HG02840 (cell line): ENCODE measurements around the gene RAE1.
"Not testable (repeated sequence)": the region's sequence is repeated elsewhere in the genome, so short reads cannot be mapped to it uniquely, and the experiment has no call there.

ENCODE experiments used
- ATAC-seq: cut with Tn5 transposase; IDR thresholded peaks from one replicate; pipeline ENCODE4 v1.9.1; 2021; ENCODE audit warnings: mild to moderate bottlenecking, moderate library complexity, moderate number of reproducible peaks; ENCODE audit not compliant: unreplicated experiment, low FRiP score

The RAE1 gene

DNA sequence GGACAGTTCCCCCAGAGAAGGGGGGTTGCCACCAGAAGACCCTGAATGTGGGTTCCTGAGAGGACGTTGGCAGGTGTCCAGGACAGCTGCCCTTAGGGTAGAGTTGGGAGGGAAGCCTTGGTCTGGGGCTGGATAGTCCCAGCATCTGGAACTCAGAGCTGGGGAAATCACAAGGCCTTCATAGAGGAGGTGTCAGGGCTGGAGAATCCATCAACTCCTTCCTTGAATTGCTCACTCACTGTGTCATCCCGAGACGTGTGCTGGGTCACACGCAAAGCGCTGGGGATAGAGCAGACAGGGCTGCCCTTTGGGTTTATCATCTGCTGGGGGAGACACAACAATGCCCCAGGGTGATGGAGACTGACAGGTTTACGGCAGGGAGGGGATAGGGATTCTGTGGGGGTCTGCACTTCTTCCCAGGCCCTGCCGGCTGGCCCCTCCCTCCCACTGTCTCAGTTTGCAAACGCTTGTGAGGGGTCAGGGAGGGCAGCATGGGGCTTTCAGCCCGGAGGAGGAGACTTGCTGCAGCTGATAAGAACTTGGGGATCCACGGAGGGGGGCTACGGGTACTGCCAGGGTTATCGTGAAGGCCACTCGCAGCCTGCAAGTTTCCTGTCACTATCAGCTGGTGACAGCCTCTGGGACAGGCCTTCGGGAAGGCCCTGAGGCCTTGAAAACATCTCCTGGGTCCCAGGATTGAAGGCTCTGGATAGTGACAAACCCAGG is 58.8 kb downstream of the RAE1 start:
- no peak for ATAC-seq

DNA sequence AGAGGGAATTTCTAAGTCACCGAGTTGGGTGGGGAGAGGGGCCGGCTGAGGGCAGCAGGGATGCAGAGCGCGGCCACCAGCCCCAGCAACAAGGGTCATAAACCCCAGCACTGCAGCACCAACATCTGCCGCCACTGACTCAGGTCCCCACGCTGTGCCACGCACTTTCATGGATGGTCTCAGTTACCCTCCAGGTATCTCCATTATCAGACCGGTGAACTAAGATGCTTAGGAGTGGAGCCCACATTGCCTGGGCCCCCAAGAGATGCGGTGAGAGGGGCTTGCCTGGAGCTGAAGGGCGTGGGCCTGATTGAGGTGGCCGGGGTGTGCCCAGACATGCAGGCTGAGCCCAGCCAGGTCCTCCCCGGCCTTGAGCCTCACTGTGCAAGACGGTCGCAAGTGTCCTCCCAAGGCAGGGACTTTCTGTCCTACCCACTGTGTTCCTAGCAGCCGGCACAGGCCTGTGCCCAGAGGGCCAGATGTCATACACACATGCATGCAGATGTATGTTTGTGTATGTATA is 59.4 kb downstream of the RAE1 start:
- no peak for ATAC-seq

DNA sequence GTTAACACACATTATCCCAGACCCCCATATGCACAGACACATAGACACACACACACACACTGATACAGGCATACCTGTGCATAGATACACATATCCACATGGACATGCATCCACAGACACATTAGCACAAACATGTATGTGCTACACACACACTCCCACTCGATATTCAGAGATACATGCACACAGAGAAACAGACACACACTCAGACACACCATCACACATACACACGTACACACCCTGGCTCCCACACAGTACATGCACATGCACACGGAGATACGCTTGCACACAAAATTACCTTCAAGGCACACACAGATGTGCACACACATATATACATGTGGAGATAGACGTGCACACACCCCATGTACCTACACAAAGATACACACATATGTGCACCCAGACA is 59.9 kb downstream of the RAE1 start:
- ATAC-seq, result no peak

DNA sequence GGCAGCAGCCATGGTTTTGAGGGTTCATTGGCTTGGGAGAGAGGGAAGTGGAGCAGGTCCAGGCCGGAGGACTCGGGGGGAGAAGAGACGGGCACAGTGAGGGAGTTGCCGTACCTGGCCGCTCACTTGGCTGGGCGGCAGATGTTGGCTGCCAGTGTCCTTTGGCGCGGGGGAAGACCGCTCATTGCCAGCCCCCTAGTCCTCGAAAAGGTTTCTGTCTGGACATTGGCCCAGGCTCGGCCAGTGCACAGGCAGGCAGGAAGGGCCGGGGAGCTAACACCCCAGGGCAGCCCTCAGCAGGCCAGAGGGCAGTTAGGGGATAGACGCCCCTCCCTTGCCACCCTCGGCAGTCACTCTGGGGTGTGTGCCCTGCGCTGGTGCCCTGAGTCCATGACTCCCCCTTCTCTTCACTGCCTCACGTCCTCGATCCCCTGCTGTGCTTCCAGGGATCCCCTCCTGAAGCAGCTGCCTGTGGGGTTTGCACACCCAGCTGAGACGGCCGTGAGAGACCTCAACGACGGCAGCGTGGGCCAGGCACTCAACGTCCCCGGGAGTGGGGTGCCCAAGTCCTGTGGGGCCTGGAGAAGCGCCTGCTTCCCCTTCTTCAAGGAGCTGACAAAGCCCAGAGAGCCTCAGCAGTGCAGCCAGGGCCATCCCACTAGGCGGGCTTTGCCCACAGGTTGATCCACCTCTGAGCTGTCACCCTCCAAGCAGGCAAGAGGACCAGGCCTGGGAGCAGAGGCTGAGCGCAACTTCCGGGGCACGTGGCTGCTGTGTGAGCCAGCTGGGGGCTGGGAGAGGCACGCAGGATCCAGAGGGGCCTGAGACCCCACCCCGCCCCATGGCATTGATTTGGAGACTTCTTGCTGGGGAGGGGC is 60.6 kb downstream of the RAE1 start:
- no peak for ATAC-seq

DNA sequence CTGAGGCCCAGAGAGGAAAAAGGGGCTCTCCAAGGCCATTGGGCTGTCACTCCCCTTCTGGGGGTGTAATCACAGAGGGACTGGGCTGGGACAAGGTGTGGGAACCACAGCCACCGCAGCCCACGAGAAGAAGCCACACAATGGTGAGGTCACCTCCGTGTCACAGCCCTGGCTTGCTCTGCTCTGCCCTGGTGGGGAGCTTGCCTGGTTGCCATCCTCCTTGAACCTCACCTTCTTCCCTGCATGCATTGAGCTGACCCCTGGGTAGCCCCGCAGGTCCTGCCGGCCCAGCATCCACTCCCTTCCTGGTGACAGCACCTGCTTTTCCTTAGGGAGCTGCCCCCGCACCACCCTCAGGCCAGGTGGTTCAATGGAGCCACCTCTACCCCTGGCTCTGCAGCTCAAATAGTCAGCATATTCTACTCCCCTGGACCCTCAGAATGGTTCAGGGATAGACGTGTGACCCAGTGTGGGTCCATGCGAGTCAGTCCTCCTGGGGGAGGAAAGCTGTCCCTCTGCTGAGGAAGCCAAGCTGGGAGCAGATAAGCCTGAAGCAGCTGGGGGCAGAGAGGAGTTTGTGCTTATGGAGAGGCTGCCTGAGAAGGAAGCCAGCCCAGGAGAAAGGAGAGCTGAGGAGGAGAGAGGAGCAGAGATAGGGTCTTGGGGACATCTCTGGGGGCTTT is 61.4 kb downstream of the RAE1 start:
- no peak for ATAC-seq

DNA sequence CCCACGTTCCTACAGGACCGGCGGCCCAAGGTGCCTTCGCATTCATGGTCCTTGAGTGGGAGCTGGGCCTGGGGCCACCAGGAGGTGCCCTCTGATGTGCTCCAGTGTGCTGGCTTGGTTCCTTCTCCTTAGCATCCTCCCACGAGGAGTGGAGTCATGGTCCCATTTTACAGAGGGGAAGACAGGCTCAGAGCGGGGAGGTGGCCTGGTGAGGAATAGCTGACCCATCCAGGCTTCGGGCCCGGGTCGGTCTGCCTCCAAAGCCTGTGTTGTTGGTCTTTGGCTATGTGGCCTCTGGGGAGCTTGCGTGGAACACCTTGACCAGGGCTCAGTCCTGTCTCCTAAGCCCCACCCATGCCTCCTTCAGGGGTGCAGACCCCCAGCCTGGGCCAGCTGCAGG is 62.9 kb downstream of the RAE1 start:
- no peak for ATAC-seq

DNA sequence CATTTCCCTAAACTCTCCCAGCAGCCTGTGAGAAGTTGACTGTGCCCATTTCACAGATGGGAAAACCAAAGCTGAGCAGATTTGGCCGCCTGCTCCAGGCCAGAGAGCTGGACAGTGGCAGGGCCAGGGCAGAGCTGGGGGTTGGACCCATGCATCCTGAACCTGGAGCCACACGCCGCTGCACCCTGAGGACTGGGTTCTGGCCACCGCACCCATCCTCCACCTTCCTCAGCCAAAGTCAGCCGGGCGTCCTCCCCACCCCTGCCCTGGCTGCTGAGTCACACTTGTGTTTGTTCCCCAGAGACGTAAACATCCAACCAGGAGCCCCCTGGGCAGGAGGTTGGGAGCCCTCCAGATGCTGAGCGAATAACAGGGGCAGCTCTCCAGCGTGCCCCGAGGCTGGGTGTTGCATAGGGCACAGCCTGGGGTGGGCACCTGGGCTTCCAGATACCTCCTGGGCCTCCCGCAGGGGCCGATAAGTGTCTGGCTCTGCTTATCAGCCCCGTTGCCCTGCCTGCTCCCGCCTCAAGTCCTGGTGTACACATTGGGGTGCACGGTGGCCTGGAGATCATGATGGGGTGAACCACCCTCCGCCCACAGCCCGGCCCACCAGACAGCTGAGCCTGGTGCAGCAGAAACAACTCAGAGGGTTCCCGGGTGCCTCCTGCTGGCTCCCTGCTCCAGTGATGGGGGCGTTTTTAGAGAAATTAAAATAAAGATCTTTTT is 64.0 kb downstream of the RAE1 start:
- ATAC-seq, result no peak

DNA sequence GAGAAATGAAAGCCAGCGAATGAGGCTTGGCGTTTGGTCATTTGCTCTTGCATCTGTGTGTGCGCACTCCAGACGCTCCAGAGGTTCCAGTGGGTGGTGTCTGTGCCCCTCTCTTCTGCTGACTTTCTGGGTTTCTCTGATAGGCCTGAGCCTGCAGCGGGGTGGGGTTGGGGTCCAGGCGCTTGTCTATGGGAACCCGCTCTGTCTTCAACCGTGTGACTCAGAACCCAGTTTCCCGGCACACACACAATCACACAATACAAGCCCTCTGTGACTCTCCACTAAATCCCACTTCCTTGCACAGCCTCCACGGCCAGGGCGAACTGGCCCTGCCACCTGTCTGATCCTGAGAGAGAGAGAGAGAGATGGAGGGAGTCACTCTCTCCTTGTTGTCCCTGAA is 64.7 kb downstream of the RAE1 start:
- ATAC-seq, result no peak

DNA sequence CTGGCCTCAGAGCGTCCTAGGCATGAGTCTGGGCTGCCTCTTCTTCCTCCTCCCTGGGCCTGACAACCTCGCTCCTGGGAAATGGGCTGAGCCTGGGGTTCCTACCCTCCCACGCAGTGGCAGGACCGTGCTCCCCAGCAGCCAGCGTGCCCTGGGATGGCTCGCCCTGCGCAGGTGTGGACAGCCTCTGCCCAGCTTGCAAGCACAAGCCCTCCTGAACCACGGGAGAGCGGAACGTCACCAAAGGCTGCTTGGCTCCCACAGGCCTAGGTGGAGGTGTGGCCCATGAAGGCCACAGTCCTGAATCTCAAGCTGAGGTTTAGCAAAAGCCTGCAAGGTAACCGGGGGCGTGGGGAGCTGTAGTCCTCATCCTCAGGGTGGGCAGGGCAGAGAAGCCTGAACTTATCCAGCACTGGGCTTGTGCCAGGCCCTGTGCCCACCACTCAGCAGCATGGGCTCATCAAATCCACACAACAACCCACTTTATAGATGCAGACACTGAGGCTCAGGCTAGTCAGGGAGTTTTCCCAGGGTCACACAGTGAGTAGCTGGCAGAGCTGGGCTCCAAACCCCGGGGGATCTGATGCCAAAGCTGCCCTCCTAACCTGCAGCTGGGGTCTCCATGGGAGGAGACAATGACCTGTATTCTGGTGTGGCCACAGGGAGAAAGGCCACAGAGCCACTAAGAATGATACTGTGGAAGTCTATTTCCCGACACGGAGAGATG is 65.4 kb downstream of the RAE1 start:
- ATAC-seq, result no peak

DNA sequence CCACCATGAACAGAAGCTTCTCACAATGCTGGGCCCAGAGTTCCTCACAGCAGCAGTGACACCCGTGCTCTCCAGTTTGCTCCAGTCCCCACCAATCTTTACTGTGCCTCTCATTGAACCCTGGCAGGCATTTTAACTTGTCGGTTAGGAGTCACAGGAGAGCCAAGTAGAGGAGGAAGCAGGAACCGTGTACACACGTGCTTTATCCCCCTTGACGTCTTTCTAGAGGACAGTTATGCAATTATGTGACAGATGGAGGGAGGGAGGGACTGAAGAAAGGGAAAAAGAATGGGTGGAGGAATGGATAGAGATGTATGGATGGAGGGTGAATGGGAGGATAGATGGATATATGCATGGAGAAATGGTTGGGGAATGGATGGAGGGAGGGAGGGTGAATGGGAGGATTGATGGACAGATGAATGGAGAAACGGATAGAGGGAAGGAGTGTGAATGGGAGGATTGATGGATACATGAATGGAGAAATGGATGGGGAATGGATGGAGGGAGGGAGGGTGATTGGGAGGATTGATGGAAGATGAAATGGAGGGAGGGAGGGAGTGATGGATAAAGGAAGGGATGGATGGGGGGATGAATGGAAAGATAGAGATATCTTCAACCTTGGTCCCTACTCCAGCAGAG is 66.1 kb downstream of the RAE1 start:
- no peak for ATAC-seq

DNA sequence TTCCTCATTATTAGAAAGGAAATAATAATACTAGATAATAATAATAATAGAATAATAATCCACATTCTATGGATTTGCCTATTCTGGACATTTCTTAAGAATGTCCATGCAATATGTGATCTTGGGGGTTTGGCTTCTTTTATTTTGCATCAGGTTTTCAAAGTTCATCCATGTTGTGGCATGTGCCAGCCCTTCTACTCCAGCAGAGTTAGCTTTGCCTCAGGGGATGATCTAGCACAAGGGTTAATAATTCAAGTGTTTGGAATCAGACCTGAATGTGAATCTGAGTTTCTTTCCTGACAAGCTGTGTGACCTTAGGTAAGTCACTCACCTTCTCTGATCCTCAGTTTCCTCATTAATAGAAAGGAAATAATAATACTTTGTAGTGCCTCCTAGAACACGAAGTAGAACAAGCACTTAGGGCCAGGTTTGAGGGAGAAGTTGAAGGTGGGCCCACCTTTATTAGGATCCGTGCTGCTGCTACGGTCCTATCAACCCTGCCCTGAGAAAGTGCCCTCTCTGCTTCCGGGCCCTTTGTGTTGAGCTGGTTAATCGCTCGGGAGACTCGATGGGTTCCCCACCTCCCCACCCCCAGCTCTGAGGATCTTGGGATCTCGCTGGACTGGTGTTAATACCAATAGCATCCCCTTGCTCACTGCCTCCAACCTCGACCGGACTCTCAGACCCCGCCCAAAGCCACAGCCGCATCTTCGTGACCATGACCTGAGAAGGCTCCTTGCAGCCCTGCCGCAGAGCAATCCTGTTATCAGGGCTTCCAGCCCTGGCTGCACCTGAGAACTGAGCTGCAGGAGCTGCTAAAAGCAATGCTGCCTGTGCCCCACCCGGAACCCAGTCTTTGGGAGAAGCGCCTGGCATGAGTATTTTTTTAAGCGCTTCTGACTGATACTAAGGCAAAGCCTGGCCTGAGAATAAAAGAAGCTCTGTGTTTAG is 67.0 kb downstream of the RAE1 start:
- no peak for ATAC-seq

DNA sequence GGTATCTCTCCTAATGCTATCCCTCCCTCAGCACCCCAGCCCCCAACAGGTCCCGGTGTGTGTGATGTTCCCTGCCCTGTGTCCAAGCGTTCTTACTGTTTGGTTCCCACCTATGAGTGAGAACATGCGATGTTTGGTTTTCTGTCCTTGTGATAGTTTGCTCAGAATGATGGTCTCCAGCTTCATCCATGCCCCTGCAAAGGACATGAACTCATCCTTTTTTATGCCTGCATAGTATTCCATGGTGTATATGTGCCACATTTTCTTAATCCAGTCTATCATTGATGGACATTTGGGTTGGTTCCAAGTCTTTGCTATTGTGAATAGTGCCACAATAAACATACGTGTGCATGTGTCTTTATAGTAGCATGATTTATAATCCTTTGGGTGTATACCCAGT is 68.4 kb downstream of the RAE1 start:
- ATAC-seq, result not testable (repeated sequence)

DNA sequence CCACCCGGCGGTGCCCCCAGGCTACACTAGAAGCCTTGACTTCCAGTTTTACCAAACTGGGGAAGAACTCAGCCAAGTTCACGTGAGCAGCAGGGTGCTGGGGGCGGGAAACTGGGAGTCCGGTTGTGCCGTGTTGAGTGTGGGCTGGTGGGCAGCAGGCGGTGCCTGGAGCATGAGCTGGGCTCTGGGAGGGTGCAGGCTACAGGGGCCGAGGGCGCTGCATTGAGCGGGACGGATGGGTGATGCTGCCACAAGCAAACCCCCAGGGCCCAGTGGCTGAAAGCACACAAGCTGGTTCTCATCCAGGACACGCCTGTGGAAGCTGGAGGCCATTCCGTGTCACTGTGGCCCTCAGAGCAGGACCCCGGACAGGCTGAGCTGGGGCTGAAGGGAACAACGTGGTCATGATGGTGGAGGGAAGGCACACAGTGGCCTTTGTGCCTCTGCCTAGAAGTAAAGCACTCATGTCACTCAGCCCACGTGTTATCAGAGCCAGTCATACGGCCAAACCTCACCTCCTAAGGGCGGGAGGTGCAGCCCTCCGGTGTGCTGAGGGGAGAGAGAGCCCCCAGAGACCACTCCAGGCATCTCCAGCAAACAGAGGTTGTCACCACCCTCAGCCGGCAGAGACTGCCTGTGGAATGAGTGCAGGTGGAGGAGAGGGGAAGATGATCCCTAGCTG is 69.7 kb downstream of the RAE1 start:
- no peak for ATAC-seq

DNA sequence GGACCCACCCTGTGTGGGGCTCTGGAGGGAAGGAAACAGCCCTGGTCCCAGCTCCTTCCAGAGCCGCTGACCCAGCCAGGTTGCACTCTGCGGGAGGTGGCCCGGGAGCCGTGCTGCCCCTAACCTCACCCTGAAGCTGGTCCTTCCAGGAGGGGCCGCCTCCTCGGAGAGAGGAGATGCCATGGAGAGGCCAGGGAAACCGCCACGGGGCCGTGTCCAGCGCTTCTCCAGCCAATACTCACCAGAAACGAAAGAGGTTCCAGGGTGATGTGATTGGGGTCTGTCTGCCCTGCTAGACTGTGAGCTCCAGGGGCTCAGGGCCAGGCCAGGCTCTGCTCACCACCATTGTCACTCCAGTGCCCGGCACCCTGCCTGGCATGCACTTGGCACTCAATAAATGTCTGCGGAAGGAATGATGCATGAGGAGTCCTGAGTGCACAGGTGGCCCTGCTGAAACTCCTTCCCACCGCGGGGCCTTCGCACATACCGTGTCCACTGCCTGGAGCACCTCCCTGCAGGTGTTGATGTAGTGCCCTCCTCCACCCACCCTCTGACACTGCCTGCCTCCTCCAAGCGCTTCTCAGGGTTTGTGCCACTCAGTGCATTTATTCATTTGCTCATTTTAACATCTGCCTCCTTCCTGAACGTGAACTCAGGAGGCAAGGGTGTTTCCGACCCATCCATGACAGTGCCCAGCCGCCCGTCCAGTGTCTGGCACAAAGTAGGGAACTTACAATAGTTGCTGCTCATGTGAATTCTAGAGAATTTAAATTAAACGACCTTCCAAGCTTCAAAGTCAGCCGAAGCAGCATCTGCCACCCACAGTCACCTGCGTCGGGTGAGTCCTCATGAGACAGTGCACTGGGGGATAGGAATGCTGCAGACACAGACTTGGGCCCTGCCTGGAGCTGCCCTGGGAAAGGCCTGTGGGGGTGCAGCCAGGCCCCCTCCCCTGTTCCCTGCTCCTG is 70.5 kb downstream of the RAE1 start:
- no peak for ATAC-seq

DNA sequence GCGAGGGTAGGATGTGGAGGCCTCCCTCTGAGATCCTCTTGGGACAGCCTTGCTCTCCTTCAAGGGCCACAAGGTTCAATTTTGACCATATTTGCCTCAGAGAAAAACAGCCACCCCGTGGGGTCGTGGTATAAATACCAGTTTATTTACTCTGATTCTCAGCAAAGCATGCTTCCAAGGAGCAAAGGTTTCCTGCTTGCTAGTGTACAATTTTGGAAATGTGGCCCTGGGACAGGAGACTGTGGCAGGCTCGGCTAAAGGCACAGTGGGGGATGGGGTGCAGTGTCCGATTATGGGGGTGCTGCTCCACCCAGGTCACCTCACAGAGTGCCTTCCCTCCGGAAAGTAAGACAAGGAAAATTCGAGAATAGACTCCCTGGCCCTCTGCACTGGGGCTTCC is 71.2 kb downstream of the RAE1 start:
- ATAC-seq, result no peak

DNA sequence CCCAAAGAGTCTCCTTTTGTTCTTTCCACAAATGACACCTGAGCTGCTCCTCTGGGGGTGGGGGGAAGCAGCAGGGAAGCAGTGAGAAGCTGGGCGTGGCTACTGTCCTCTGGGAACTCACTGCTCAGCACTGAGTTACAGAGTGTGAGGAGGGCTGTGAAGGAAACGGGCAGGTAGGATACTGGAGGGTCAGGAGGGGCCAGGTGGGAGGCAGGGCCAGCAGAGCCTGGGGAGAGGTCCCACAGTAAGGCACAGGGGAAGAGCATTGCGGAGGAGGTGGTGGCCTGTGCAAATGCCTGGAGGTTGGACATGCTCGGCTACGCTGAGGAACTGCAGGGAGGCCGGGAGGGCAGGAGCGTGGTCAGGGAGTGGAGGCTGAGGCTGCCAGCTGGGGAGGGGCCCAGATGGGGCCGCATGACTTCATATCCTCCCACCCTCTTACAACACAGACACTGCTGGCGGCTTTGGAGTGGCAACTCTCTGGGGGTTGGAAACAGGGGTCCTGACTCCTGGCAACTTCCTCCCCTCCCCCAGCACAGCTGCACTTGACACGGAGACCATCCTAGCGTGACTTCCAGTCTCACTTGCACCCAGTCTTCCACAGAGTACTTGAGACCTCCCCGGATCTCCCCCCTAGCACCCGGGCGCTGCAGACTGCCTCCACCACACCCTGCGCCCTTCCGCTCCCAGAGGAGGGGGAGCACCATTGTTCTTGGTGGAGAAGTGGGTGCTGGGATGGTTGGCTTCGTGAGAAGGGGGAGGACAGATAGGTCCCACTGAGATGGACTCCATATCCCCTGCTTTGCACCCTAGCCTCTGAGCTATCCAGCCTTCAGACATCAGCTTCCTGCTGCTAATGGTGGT is 74.3 kb downstream of the RAE1 start:
- no peak for ATAC-seq
